HG02642 (cell line): ENCODE measurements around the gene DSCAM.

ENCODE experiments used
- ATAC-seq: cut with Tn5 transposase; IDR thresholded peaks from one replicate; pipeline ENCODE4 v1.9.1; 2021; ENCODE audit warnings: mild to moderate bottlenecking; ENCODE audit not compliant: unreplicated experiment, poor library complexity

Gene DSCAM

GRCh38 chr21:39980241-39980820 is 866.6 kb downstream of the DSCAM start:
- ATAC-seq = no peak

DNA sequence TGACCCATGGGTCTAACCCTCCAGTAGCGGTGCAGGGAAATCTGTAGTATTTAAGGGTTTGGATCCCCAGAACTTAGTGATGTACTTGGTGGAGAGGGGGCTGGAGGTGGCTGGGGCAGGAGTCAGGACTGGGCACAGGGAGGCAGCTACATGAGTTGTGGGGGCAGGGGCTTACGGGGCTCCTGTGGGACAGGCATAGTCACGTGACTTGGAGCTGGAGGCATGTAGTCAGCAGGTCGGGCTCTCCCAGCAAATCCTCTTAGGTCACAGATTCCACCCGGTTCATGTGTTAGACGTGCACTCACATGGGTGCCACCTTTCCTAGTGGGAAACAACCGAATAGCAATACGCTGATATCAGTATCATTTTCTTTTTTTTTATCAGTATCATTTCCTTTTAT is 867.6 kb downstream of the DSCAM start:
- ATAC-seq = no peak

GRCh38 chr21:39976800-39977199 is 870.2 kb downstream of the DSCAM start:
- no peak for ATAC-seq

- ATAC-seq = no peak
Observed at GRCh38 chr21:39972976-39973770, 873.8 kb downstream of the DSCAM start.

GRCh38 chr21:39972471-39972870 is 874.5 kb downstream of the DSCAM start:
- ATAC-seq = no peak

- ATAC-seq = no peak
Observed at GRCh38 chr21:39971956-39972355, 875.0 kb downstream of the DSCAM start.

- no peak for ATAC-seq
Observed at GRCh38 chr21:39969691-39970364, 877.1 kb downstream of the DSCAM start.

DNA sequence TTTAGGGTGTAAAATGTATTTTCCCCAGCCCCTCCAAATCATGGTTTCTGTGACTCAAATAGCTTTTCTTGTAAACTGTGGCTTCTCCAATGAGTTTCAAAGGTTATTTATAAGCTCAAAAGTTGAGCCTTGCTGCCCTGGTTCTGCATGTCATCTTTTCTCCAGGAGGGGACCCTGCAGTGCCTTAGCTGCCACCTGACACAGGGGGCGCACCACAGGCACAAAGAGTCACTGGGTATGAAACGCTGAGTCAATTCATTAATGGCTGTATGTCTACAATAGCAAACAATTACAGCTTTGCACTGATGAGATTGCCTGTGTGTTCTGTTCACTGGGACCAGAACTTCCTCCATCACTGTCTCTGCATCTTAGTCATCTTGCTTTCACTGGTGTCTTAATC is 878.9 kb downstream of the DSCAM start:
- ATAC-seq = no peak

GRCh38 chr21:39966786-39967185 is 880.2 kb downstream of the DSCAM start:
- no peak for ATAC-seq

DNA sequence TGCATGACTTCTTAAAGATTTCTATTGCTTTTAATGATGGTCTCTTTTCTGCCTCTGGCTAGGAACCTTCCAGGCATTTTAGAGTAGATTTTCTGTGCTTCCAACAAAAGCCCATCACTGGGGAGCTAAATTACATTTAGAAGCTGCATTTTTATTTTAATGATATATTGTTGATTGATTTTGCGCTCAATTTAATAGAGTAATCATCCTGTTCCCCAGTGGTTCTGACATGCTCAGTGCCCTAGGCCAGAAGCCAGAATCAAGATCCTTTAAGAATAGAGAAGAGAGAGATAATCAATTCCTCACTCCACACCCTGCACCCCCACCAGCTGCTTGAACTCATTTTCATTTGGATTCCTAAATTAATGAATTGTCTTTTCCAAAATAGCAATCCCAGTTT is 881.9 kb downstream of the DSCAM start:
- no peak for ATAC-seq

DNA sequence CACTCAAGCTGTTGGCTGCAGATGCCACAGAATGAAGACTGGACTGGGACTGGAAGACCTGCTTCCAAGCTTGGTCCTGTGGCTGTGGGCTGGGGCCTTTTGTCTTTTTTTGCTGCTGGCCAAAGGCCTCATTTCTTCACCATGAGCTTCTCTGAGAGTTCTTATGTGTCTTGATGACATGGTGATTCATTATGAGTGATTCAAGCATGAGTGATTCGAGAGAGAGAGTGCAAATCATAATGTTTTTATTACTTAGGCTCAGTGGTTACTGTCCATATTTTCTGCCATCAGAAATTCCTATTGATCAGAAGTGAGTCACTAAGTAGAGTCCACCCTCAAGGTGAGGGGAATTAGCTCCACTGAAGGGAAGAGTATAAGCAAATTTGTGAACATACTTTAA is 885.7 kb downstream of the DSCAM start:
- no peak for ATAC-seq
